HFFc6 (cell line): ENCODE data around the gene PPP6R1. TPM values are rescaled to one million over a fixed set of nuclear protein-coding genes. Genes with fewer than 3 reads are reported as not detected.

Experiments
- DNase-seq: peaks from one replicate; pipeline ENCODE4 v3.0.0-alpha.2; 2018
- H3K27ac Mint-ChIP-seq: 2 replicates; pipeline ENCODE4 v1.8.0; 2020; ENCODE audit warnings: mild to moderate bottlenecking, mixed read lengths
- H3K27me3 Mint-ChIP-seq: 2 replicates; pipeline ENCODE4 v1.8.0; 2021; ENCODE audit warnings: mild to moderate bottlenecking, moderate library complexity, mixed read lengths; ENCODE audit not compliant: insufficient read depth
- H3K36me3 Mint-ChIP-seq: 2 replicates; pipeline ENCODE4 v1.8.0; 2021; ENCODE audit warnings: low read depth, mixed read lengths
- H3K4me1 Mint-ChIP-seq: 2 replicates; pipeline ENCODE4 v1.8.0; 2020; ENCODE audit warnings: low read depth, mixed read lengths
- H3K4me3 Mint-ChIP-seq: 2 replicates; pipeline ENCODE4 v1.8.0; 2020; ENCODE audit warnings: mild to moderate bottlenecking, moderate library complexity, mixed read lengths
- H3K9me3 Mint-ChIP-seq: 2 replicates; pipeline ENCODE4 v1.8.0; 2020; ENCODE audit warnings: mild to moderate bottlenecking, mixed read lengths
- CTCF ChIP-seq: fragments of 200-600 bp; sonication (generic); IDR thresholded peaks from 2 replicates; pipeline ENCODE4 v1.5.0; 2021; ENCODE audit warnings: antibody characterized with exemption, mild to moderate bottlenecking
- total RNA-seq, 6 experiments: library from RNA; stranded (reverse); fragmentation: NEBNext Ultra II Directional; extraction: Animal tissue kit (Norgen Biotek cat#: 25700); gene quantifications; 2 replicates in 1 of 6; 3 replicates in 5 of 6; pipeline ENCODE4 v1.2.3, GENCODE V29; 2021

The PPP6R1 gene
- total RNA-seq, 6 experiments from 2014 or later = 85.8 to 93.7 (median 88.9) TPM

- H3K36me3 Mint-ChIP-seq = peaks cover 16% of the 10 kb centered on the region; the same call in 1 of the 2 replicates
- no peaks in the 10 kb centered on the region for H3K9me3 Mint-ChIP-seq
- no peak overlapping the region; the same call in 1 of the 2 replicates for H3K27ac Mint-ChIP-seq
- TF ChIP-seq CTCF = no peak
- 0 out of 2 replicates have a peak, but pooled peaks cover 7% of the 10 kb centered on the region for H3K4me1 Mint-ChIP-seq
- H3K27me3 Mint-ChIP-seq = no peaks in the 10 kb centered on the region; the same call in 1 of the 2 replicates
- DNase-seq = no peak
- no peak overlapping the region for H3K4me3 Mint-ChIP-seq
Observed at GRCh38 chr19:55305491-55305890, 46.7 kb upstream of the PPP6R1 start.

GRCh38 chr19:55304980-55305379, 46.2 kb upstream of the PPP6R1 start:
- H3K27ac Mint-ChIP-seq = no peak overlapping the region
- H3K4me1 Mint-ChIP-seq = 0 out of 2 replicates have a peak, but pooled peaks cover 7% of the 10 kb centered on the region
- H3K27me3 Mint-ChIP-seq = no peaks in the 10 kb centered on the region; the same call in 1 of the 2 replicates
- peaks cover 14% of the 10 kb centered on the region; the same call in 1 of the 2 replicates for H3K36me3 Mint-ChIP-seq
- no peak overlapping the region for H3K4me3 Mint-ChIP-seq
- TF ChIP-seq CTCF = no peak
- no peaks in the 10 kb centered on the region for H3K9me3 Mint-ChIP-seq
- DNase-seq = no peak

- Mint-ChIP-seq H3K4me3 (no peak overlapping the region), H3K27me3 (no peaks in the 10 kb centered on the region; the same call in none of the 2 replicates), H3K27ac (no peak overlapping the region), H3K36me3 (peaks cover 16% of the 10 kb centered on the region; the same call in 1 of the 2 replicates), H3K9me3 (no peaks in the 10 kb centered on the region), H3K4me1 (0 out of 2 replicates have a peak, but pooled peaks cover 7% of the 10 kb centered on the region)
- DNase-seq = no peak
- no peak for TF ChIP-seq CTCF
Observed at GRCh38 chr19:55304279-55304978, 45.6 kb upstream of the PPP6R1 start.

GRCh38 chr19:55303477-55303876, 44.7 kb upstream of the PPP6R1 start:
- Mint-ChIP-seq H3K9me3 (no peaks in the 10 kb centered on the region), H3K4me1 (0 out of 2 replicates have a peak, but pooled peaks cover 7% of the 10 kb centered on the region), H3K27ac (no peak overlapping the region), H3K36me3 (peaks cover 16% of the 10 kb centered on the region; the same call in 1 of the 2 replicates), H3K27me3 (peaks cover under 1% of the 10 kb centered on the region), H3K4me3 (no peak overlapping the region)
- TF ChIP-seq CTCF = no peak
- DNase-seq = no peak

- no peak for DNase-seq
- Mint-ChIP-seq H3K9me3 (no peaks in the 10 kb centered on the region), H3K4me1 (0 out of 2 replicates have a peak, but pooled peaks cover 7% of the 10 kb centered on the region), H3K27me3 (peaks cover 2% of the 10 kb centered on the region), H3K4me3 (peak overlapping the region; percentile 74; the same call in 1 of the 2 replicates), H3K36me3 (peaks cover 16% of the 10 kb centered on the region; the same call in 1 of the 2 replicates), H3K27ac (no peak overlapping the region)
- no peak for TF ChIP-seq CTCF
Observed at GRCh38 chr19:55302318-55302703, 43.5 kb upstream of the PPP6R1 start.
